ENCODE measurements around the gene HPGDS.

DNA sequence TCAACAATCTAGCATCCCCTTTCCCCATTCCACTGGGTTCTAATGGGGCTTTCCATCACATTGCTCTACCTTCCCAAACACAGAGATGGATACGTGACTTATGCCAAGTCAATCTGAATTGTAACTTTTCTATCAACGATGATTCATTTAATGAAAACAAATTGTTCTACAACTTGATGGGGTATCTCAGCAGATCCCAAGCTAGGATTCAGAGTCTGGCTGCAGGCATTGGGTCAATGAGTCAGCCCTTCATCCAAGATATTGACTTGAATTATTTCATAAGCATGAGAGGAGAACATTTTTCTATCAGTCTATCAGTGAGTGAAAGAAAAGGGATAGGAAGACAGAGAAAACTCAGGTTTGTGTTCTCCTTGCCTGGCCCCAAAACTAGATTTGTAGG is 15.0 kb upstream of the HPGDS start:
- TF ChIP-seq, protein P1, sequence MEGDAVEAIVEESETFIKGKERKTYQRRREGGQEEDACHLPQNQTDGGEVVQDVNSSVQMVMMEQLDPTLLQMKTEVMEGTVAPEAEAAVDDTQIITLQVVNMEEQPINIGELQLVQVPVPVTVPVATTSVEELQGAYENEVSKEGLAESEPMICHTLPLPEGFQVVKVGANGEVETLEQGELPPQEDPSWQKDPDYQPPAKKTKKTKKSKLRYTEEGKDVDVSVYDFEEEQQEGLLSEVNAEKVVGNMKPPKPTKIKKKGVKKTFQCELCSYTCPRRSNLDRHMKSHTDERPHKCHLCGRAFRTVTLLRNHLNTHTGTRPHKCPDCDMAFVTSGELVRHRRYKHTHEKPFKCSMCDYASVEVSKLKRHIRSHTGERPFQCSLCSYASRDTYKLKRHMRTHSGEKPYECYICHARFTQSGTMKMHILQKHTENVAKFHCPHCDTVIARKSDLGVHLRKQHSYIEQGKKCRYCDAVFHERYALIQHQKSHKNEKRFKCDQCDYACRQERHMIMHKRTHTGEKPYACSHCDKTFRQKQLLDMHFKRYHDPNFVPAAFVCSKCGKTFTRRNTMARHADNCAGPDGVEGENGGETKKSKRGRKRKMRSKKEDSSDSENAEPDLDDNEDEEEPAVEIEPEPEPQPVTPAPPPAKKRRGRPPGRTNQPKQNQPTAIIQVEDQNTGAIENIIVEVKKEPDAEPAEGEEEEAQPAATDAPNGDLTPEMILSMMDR (IDR thresholded peaks at IDR 0.05; ENCODE audit: low read depth, low read length, missing input control) = no peak
- TF ChIP-seq RAD21 (IDR thresholded peaks at IDR 0.05) (no peak), JUND (IDR thresholded peaks at IDR 0.05) (no peak), REST (IDR thresholded peaks at IDR 0.05) (no peak), TAF1 (conservative IDR thresholded peaks at IDR 0.05) (no peak), ATF3 (IDR thresholded peaks at IDR 0.05) (no peak), ZBTB33 (IDR thresholded peaks at IDR 0.05) (no peak), GABPA (IDR thresholded peaks at IDR 0.05 in 1 of 2, conservative IDR thresholded peaks at IDR 0.05 in 1 of 2) (no peak), HNF4G (IDR thresholded peaks at IDR 0.05) (no peak), SP1 (IDR thresholded peaks at IDR 0.05) (no peak), YY1 (IDR thresholded peaks at IDR 0.05) (no peak), EGR1 (IDR thresholded peaks at IDR 0.05; ENCODE audit: low read depth in 2 of 2) (no peak), FOXA1 (IDR thresholded peaks at IDR 0.05) (no peak)
- TF ChIP-seq, protein P2, sequence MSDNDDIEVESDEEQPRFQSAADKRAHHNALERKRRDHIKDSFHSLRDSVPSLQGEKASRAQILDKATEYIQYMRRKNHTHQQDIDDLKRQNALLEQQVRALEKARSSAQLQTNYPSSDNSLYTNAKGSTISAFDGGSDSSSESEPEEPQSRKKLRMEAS (IDR thresholded peaks at IDR 0.05) = no peak

Measured in liver (tissue), 3 donors.